Smooth muscle cell (in vitro differentiated cells): ENCODE measurements around the gene FLCN. TPM values are rescaled to one million over a fixed set of nuclear protein-coding genes. Genes with fewer than 3 reads are reported as not detected.

Source experiments
- DNase-seq: peaks from one replicate; lab custom pipeline; 2025; ENCODE audit not compliant: unreplicated experiment; lab: John Stamatoyannopoulos, UW
- H2AFZ ChIP-seq: fragments of 200-600 bp; sonication (generic); 2 replicates; pipeline ENCODE4 v1.6.0; 2016; ENCODE audit warnings: antibody characterized with exemption, low read depth, mild to moderate bottlenecking
- H3F3A ChIP-seq: fragments of 200-600 bp; sonication (generic); 2 replicates; pipeline ENCODE4 v1.6.0; 2017; ENCODE audit warnings: antibody characterized with exemption, low read depth
- H3K27ac ChIP-seq: fragments of 200-600 bp; sonication (generic); 2 replicates; pipeline ENCODE4 v1.5.1; 2016; ENCODE audit warnings: low read depth, mild to moderate bottlenecking
- H3K27me3 ChIP-seq: fragments of 200-600 bp; sonication (generic); 2 replicates; pipeline ENCODE4 v1.6.1; 2016; ENCODE audit warnings: low read depth, mild to moderate bottlenecking
- H3K36me3 ChIP-seq: fragments of 200-600 bp; sonication (generic); 2 replicates; pipeline ENCODE4 v1.5.1; 2016; ENCODE audit warnings: low read depth
- H3K4me1 ChIP-seq: fragments of 200-600 bp; sonication (generic); 2 replicates; pipeline ENCODE4 v1.5.1; 2016; ENCODE audit warnings: low read depth
- H3K4me2 ChIP-seq: fragments of 200-600 bp; sonication (generic); 2 replicates; pipeline ENCODE4 v1.6.0; 2016; ENCODE audit warnings: mild to moderate bottlenecking
- H3K4me3 ChIP-seq: fragments of 200-600 bp; sonication (generic); 2 replicates; pipeline ENCODE4 v1.5.1; 2016; ENCODE audit warnings: mild to moderate bottlenecking
- H3K79me2 ChIP-seq: fragments of 200-600 bp; sonication (generic); 2 replicates; pipeline ENCODE4 v1.6.0; 2016; ENCODE audit warnings: low read depth, mild to moderate bottlenecking
- H3K9ac ChIP-seq: fragments of 200-600 bp; sonication (generic); 2 replicates; pipeline ENCODE4 v1.6.0; 2016; ENCODE audit warnings: low read depth
- H3K9me3 ChIP-seq: fragments of 200-600 bp; sonication (generic); replicated peaks from 2 replicates; pipeline ENCODE4 v1.5.1; 2016; ENCODE audit warnings: low read depth
- H4K20me1 ChIP-seq: fragments of 200-600 bp; sonication (generic); 2 replicates; pipeline ENCODE4 v1.6.0; 2016; ENCODE audit warnings: low read depth
- CTCF ChIP-seq: fragments of 200-600 bp; sonication (generic); IDR thresholded peaks from 2 replicates; pipeline ENCODE4 v1.5.1; 2017; ENCODE audit warnings: borderline replicate concordance, mild to moderate bottlenecking, antibody characterized with exemption; ENCODE audit not compliant: insufficient read depth, poor library complexity, severe bottlenecking
- WGBS: methylation state at CpG from one replicate; pipeline ENCODE4 v1.1.7; 2016; ENCODE audit warnings: low lambda C conversion rate; 5-methylcytosine and 5-hydroxymethylcytosine counted together
- polyA plus RNA-seq: library from polyadenylated mRNA; unstranded; fragments of >200 nt; fragmentation: Nextera tagmentation; extraction: Ambion mirVana; gene quantifications from 2 replicates; pipeline ENCODE4 v1.2.1, GENCODE V29; 2016
- total RNA-seq: library from RNA; depleted of rRNA; stranded (reverse); fragments of >200 nt; gene quantifications from 2 replicates; pipeline ENCODE4 v1.2.3, GENCODE V29; 2014

FLCN gene
- total and polyA plus RNA-seq, 2 experiments from 2014 or later = 7.6 to 15.1 TPM

- Histone ChIP-seq H3K27me3 (no peaks in the 10 kb centered on the region), H2AFZ (no peak overlapping the region), H3K27ac (no peak overlapping the region), H3K79me2 (no peaks in the 10 kb centered on the region), H3K4me1 (no peaks in the 10 kb centered on the region), H4K20me1 (no peaks in the 10 kb centered on the region), H3K9ac (no peak overlapping the region), H3F3A (no peaks in the 10 kb centered on the region), H3K36me3 (no peaks in the 10 kb centered on the region), H3K4me3 (no peak overlapping the region), H3K9me3 (no peaks in the 10 kb centered on the region), H3K4me2 (no peak overlapping the region)
- no peak for TF ChIP-seq CTCF
- 98% methylated on average over 14 of the region's 14 CpGs for WGBS
- no peak for DNase-seq
Observed at GRCh38 chr17:17204635-17205231, 32.2 kb downstream of the FLCN start.

DNA sequence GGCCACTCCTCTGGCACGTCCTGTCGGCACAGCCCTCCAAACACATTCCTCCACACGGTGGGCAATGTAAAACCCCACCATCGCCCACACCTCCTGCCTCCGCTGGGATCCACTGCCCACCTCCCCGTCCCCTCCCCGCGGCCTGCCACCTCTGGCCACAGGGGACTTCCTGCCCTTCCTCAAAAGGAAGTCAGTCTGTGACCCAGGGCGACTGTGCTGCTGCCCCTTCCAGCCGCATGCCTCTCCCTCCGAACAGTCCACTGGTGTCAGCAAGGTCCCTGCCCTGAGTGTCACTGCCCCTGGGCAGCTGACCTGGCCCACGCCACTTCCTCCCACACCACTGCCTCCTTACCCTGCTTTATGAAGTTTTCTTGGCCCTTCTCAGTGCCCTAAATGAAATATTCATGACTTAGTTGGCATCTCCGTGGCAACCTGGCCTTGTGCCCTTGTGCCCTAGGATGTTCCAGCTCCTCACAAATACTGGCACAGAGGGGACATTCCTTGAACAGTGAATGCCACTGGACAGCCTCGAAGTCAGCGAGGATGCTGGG lies 32.9 kb downstream of the FLCN start:
- no peak overlapping the region for H3K27ac ChIP-seq
- no peak overlapping the region for H3K4me3 ChIP-seq
- H3K27me3 ChIP-seq = no peaks in the 10 kb centered on the region
- TF ChIP-seq CTCF = no peak
- H3K36me3 ChIP-seq = no peaks in the 10 kb centered on the region
- H2AFZ ChIP-seq = no peak overlapping the region
- no peaks in the 10 kb centered on the region for H3F3A ChIP-seq
- no peak overlapping the region for H3K9ac ChIP-seq
- 84% methylated on average over 10 of the region's 15 CpGs for whole genome bisulfite sequencing
- no peaks in the 10 kb centered on the region for H4K20me1 ChIP-seq
- no peaks in the 10 kb centered on the region for H3K79me2 ChIP-seq
- DNase-seq = no peak
- no peaks in the 10 kb centered on the region for H3K4me1 ChIP-seq
- no peak overlapping the region for H3K4me2 ChIP-seq
- H3K9me3 ChIP-seq = no peaks in the 10 kb centered on the region

DNA sequence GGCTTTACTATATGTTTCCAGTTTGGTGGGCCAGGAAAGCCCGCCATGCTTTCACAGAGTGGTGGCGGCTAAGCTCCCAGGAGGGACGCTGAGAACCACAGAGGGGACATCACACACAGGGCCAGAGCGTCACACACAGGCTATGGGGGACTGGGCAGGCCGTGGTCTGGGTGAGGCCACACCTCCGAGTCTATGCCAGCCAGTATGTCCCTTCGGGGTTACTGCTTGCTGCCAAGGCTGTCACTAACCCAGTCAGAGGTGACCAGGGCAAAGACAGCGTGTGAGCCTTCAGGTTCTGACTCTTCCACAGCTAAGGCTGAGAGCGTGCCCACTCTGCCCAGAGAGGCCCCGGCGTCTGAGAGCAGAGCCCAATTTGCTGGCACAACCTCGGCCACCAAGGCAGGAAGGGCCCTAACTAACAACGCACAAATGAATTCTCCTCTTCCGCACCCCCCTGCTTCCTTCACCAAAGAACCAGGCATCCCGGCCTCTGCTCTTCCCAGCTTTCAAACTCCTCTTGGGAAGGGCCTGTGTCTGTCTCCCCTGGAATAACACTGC lies 33.7 kb downstream of the FLCN start:
- H3K4me2 ChIP-seq = no peak overlapping the region
- H3K27ac ChIP-seq = no peak overlapping the region
- no peaks in the 10 kb centered on the region for H3K27me3 ChIP-seq
- H3K79me2 ChIP-seq = no peaks in the 10 kb centered on the region
- H3K4me1 ChIP-seq = no peaks in the 10 kb centered on the region
- H3K4me3 ChIP-seq = no peak overlapping the region
- H3K36me3 ChIP-seq = no peaks in the 10 kb centered on the region
- H3K9me3 ChIP-seq = no peaks in the 10 kb centered on the region
- no peak overlapping the region for H2AFZ ChIP-seq
- no peak overlapping the region for H3K9ac ChIP-seq
- no peaks in the 10 kb centered on the region for H3F3A ChIP-seq
- DNase-seq = no peak
- no peak for TF ChIP-seq CTCF
- 92% methylated on average over 15 of the region's 15 CpGs for WGBS
- no peaks in the 10 kb centered on the region for H4K20me1 ChIP-seq

GRCh38 chr17:17201907-17202306 lies 35.1 kb downstream of the FLCN start:
- no peak for TF ChIP-seq CTCF
- Histone ChIP-seq H3K4me1 (no peaks in the 10 kb centered on the region), H3K36me3 (no peaks in the 10 kb centered on the region), H3K27me3 (no peaks in the 10 kb centered on the region), H3K4me2 (no peak overlapping the region), H3K9ac (no peak overlapping the region), H3K27ac (no peak overlapping the region), H3K79me2 (no peaks in the 10 kb centered on the region), H3K9me3 (no peaks in the 10 kb centered on the region), H3K4me3 (no peak overlapping the region), H2AFZ (no peak overlapping the region), H3F3A (no peaks in the 10 kb centered on the region), H4K20me1 (no peaks in the 10 kb centered on the region)
- DNase-seq = no peak
- WGBS = 91% methylated on average over 8 of the region's 8 CpGs
